HG03103 (cell line): ENCODE measurements around the gene MAPKBP1.

ENCODE experiments used
- ATAC-seq: cut with Tn5 transposase; IDR thresholded peaks from one replicate; pipeline ENCODE4 v1.9.1; 2021; ENCODE audit warnings: low read depth; ENCODE audit not compliant: unreplicated experiment

The MAPKBP1 gene

GRCh38 chr15:41847981-41848380, 73.7 kb downstream of the MAPKBP1 start:
- ATAC-seq, result no peak

GRCh38 chr15:41848631-41849030, 74.3 kb downstream of the MAPKBP1 start:
- no peak for ATAC-seq

DNA sequence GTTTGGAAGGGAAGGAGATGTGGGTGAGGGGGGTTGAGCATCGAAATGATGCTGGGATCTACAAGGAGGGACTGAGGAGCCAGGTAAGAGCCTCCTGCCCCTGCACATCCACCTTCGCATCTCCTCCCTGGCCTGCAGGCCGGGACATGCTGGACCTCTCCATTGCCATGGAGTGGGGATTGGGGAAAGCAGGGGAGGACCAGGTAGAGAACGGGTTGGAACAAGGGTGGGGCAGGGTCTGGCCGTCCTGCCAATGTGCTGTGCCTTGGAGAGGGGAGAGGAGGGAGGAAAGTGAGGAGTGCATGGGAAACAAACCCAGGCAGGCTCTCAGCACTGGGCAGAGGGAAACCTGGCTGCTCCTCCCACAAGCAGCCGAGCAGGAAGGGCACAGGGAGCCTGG, 74.9 kb downstream of the MAPKBP1 start:
- no peak for ATAC-seq

- no peak for ATAC-seq
Observed at GRCh38 chr15:41849861-41850260, 75.6 kb downstream of the MAPKBP1 start.

- no peak for ATAC-seq
Observed at GRCh38 chr15:41850482-41851166, 76.3 kb downstream of the MAPKBP1 start.

DNA sequence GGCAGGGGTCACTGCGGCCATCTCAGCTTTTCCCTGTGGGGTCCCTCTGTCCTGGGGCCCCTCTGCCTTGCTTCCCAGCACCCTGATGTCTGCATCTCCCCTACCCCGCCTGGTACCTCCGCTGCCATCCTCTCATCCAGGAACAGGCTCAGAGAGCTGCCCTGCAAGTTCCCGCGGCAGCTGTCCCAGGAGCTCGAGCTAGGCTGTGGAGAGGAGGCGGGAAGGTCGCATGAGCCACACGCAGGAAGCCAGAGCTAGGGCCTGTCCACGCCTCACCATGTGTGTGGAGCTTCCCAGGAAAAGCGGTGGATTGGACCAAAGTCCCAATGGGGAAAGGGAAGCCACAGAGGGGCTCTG, 76.9 kb downstream of the MAPKBP1 start:
- no peak for ATAC-seq

DNA sequence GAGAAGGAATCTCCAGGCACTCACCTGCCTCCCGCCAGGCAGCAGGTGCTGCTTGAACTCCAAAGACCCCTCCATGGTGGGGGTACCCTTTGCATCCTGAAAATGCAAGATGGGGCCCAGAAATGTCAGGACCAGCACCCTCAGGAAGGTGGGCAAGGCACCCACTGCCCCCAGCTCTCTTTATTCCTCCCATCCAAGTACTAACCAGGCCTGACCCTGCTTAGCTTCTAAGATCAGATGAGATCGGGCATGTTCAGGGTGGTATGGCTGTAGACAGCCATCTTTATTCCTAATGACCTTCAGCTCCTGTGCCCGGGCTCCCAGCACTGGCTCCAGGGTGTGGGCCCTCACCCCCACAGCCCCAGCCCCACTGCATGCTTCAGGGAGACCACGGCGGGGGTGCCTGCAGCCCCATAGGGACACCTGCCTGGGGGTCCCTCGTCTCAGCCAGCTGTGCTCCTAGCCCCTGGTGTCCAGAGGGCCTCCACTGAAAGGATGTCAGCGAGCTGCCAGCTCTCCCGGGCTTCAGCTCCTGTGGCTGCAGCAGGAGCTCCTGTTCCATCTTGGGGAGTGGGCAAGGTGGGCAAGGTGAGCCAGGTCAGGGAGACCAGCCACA, 77.6 kb downstream of the MAPKBP1 start:
- no peak for ATAC-seq

- no peak for ATAC-seq
Observed at GRCh38 chr15:41852736-41853590, 78.7 kb downstream of the MAPKBP1 start.

DNA sequence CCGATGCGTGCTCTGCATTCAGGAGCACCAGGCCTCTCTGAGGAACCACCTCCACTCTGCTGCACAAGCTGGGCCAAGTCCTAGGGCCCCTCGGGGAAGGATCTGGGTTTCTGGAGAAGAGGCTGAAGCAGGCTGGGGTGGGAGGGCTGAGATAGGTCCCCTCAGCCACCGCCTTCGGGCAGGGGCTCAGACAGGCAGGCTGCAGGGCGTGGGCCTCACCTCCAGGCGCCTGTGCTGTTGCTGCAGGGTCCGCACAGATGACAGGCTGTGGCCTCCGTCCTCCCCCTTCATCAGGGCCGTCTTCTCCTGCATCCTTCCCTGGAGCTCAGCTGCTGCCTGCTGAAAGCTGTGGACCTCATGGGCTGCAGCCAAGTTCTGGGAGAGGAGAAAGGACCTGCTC, 79.5 kb downstream of the MAPKBP1 start:
- no peak for ATAC-seq

DNA sequence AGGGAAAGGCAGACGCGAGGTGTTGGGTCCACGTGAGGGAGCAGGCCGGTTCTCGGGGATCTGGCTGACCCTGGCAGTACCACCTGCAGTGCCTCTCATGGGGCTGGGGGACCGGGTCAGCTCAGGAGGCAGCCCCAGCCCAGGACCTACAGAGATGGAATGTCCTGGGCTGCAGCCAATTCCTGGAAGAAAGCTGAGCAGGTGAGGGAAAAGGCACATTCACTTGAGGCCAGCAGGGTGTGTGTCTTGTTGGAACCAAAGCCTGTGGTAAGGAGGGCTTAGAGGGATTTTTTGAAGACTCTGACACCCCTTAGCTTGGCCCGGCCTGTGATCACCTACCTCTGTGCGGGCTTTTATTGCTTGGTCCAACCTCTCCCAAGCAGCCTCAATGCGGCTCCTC, 80.2 kb downstream of the MAPKBP1 start:
- no peak for ATAC-seq

DNA sequence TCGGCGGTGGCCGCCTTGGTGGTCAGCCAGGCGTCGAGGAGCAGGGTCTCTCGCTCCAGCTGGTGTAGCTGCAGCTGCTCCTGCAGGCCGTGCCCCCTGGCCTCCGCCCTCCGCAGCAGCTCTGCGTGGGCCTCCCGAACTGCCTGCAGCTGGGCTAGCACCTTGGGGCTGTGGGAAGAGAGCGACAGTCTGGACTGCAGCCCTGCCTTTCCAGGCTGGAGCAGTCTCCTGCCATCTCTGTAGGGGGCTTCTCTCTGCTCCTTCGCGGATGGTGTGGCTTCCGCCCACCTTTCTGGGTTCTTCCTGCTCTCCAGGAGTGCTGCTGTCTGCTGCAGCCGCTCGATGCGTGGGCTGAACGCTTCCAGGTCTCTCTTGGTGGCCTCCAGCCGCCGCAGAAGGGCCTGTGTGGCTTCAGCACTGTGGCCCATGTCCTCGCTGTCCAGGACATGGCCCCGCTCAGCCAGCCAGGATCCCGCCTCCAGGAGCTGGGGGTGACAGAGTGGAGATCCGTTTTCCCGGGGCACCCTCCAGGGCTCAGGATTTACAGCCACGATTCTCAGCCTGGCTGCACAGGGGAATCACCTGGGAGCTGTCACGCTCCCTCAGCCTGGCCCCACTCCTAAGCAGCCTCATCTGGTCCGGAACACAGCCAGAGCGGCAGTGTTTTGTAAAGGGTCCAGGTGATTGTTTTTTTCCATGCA, 81.1 kb downstream of the MAPKBP1 start:
- no peak for ATAC-seq

DNA sequence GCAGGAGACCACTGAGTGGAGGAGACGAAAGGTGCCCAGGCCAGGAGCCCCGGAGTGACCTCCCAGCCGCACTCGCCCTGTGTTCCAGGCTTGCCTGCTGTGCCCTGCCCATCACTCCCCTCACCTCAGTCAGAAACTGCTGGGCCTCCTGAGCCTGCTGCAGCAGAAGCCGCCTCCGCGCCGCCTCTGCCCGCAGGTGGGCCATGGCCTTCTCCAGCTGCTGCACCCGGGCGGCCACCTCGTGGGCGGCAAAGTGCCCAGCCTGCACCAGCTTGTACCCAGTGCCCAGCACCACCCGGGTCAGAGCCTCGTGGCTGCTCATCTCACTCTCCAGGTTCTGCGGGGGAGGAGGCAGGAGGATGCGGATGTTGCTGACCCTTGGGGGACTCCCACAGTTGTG, 82.0 kb downstream of the MAPKBP1 start:
- ATAC-seq, result no peak

DNA sequence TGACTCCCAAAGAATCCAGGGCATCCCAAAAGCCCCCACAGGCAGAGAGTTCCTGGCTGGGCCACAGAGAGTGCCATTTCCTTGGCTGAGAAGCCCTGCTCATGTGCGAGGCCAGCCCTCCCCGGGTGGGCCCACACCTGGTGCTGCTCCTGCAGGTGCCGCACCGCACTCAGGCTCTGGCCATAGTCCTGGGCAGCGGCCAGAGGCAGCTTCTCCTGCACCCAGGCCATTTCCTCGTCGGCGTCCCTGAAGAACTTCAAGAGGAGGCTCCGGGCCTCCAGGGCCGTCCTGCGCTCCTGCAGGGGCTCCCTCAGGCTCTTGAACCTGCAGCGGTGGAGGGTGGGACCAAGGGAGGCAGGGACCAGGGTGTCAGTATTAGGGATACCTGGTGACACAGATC, 82.4 kb downstream of the MAPKBP1 start:
- ATAC-seq, result no peak

GRCh38 chr15:41857316-41857715, 83.0 kb downstream of the MAPKBP1 start:
- no peak for ATAC-seq

DNA sequence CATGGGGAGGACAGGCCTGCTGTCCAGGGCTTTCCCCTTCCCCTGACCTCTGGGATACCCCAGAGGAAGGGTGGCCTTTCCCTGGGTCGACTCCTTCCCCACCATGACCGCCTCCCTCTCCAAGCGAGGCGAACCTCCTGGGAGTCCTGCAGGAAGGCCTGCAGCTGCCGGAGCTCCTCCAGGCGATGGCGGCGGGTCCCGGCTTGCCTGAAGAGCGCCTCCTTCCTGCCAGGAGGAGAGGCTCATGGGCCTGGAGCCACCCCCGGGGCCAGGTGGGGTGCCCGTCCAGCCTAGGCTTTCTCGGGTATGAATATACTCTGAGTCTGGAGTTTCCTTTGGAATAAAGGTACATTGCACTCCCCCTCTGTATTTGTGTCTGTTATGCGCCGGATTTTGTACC, 84.5 kb downstream of the MAPKBP1 start:
- ATAC-seq, result no peak

- ATAC-seq, result no peak
Observed at GRCh38 chr15:41860049-41860828, 86.0 kb downstream of the MAPKBP1 start.

DNA sequence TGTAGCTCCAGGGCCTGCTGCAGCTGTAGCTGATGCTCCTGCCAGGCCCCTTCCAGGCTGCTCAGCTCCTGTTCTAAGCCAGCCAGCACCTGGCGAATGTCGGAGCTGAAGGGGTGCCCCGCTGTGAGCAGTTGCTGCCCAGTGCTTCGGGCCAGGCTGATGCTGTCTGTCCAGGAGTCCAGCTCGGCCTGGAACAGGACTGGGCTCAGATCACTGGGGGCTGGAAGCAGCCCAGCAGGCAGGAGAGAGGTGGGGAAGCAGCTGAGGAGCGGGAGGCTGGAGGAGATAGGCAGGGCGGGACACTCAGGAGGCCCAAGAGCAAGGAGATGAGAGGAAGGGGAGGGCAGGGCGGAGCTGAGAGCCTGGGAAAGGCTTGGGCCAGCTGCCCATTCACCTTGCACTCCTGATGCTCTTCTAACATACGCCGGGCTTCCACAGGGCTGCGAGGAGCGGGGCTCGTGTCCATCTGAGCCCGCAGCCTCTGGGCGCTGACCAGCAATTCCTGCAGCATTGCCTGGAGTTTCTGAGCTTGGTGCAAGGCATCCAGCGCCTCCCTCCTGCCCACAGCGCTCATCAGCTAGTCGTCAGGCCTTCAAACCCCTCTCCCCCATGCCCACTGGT, 87.6 kb downstream of the MAPKBP1 start:
- no peak for ATAC-seq

- ATAC-seq, result no peak
Observed at GRCh38 chr15:41862515-41863116, 88.3 kb downstream of the MAPKBP1 start.

DNA sequence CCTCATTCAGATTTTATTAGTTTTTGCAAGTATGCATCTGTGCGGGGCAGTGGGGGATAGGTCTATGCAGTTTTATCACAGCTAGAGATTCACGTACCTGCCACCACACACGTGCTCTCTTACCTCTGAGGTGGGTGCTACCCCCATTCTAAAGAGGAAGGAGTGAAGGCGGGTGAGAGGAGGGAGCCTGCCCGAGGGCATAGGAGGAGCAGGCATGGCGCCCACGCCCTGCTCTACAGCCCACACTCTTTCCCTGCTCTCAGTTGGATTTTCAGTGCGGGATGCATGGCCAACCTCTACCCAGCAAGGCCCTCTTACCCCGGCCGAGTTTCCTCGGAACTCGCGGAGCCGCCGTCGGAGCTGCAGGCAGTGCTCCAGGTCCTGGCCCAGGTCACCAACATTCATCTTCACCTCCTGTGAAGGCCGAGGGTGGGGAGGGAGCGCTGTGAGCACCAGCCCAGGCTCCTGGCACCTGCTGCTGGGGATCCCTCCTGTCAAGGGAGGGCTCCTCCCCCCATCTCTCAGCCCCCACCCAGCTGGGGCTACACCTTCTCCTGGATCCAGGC, 91.3 kb downstream of the MAPKBP1 start:
- ATAC-seq, result no peak
